Loucy (cell line): ENCODE measurements around the gene DMRTB1.

Experiments
- CTCF ChIP-seq: fragments of 200-600 bp; sonication (generic); conservative IDR thresholded peaks from 2 replicates; pipeline ENCODE4 v1.5.1; 2014; ENCODE audit warnings: mild to moderate bottlenecking, antibody characterized with exemption, low read length
- EZH2phosphoT487 ChIP-seq: fragments of 200-600 bp; IDR thresholded peaks from 2 replicates; pipeline ENCODE4 v1.6.1; 2018; ENCODE audit warnings: antibody characterized with exemption, mild to moderate bottlenecking, moderate library complexity, borderline replicate concordance

DNA sequence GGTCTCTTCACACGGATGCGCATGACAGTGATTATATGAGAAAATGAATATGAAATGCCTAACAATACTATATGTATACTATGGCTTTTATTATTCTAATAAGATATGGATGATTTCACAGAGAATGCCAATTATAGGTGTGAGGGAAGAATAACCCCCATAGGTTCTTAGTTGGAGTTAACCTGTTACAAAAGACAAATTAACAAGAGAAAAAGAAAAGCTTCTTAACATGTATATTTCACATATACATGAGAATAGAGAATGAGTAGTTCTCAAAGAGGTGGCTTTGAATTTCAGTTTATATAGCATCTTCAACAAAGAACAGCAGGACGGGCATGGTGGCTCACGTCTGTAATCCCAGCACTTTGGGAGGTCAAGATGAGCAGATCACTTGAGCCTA, 24.0 kb upstream of the DMRTB1 start:
- TF ChIP-seq CTCF: no peak
- no peak for TF ChIP-seq EZH2phosphoT487
